ENCODE results near the gene SSPN.

DNA sequence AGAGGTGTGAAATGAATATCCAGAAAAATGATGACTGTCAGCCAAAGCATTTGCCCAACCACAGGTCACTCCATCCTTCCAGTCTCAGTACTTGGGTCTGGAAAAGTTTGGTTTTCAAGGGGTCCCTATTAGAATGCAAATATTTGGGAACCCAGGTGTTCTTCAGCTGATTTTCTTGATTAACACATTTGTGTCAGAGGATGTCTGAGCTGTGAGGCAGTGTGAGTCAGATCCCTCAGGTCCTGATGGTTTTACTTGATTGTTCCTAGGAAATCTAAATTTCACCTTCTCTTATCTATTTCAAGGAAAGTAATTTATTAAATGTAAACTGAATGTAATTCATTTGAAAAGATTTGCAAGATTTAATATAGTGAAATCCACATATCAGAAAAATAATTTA, 71.5 kb downstream of the SSPN start:
- TF ChIP-seq, protein P1, sequence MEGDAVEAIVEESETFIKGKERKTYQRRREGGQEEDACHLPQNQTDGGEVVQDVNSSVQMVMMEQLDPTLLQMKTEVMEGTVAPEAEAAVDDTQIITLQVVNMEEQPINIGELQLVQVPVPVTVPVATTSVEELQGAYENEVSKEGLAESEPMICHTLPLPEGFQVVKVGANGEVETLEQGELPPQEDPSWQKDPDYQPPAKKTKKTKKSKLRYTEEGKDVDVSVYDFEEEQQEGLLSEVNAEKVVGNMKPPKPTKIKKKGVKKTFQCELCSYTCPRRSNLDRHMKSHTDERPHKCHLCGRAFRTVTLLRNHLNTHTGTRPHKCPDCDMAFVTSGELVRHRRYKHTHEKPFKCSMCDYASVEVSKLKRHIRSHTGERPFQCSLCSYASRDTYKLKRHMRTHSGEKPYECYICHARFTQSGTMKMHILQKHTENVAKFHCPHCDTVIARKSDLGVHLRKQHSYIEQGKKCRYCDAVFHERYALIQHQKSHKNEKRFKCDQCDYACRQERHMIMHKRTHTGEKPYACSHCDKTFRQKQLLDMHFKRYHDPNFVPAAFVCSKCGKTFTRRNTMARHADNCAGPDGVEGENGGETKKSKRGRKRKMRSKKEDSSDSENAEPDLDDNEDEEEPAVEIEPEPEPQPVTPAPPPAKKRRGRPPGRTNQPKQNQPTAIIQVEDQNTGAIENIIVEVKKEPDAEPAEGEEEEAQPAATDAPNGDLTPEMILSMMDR (conservative IDR thresholded peaks at IDR 0.05), result no peak
- no peak for TF ChIP-seq ZFX (IDR thresholded peaks at IDR 0.05)
